ENCODE results near the gene PCLO. TPM values are rescaled to one million over a fixed set of nuclear protein-coding genes. Genes with fewer than 3 reads are reported as not detected.

PCLO gene
- total and polyA plus RNA-seq, 9 of the 15 experiments (the other 6 are each of a cell fraction or from before 2014, with no cell fraction given): under 0.01 to 0.01 TPM; not detected in 7

- Histone ChIP-seq H3K79me2 (ENCODE audit: control insufficient read depth, insufficient read depth, low read length) (no peaks in the 10 kb centered on the region), H2AFZ (ENCODE audit: low read depth, low read length) (no peak overlapping the region), H3K4me2 (ENCODE audit: insufficient read depth, low read length) (no peak overlapping the region), H4K20me1 (replicated peaks; ENCODE audit: control insufficient read depth, insufficient read depth, low read length) (no peaks in the 10 kb centered on the region), H3K36me3 (ENCODE audit: control insufficient read depth, insufficient read depth, low read length) (no peaks in the 10 kb centered on the region), H3K9me3 (replicated peaks; ENCODE audit: control insufficient read depth, insufficient read depth, low read depth, low read length) (no peaks in the 10 kb centered on the region), H3K4me1 (replicated peaks in 1 of 2; ENCODE audit: control insufficient read depth in 2 of 2, insufficient read depth in 2 of 2, low read length in 2 of 2) (no peaks in the 10 kb centered on the region), H3K9ac (ENCODE audit: insufficient read depth in 1 of 2, low read depth in 2 of 2, low read length in 2 of 2) (no peak overlapping the region), H3K9me1 (ENCODE audit: control insufficient read depth, insufficient read depth, low read length) (no peaks in the 10 kb centered on the region), H3K27me3 (ENCODE audit: control insufficient read depth in 2 of 2, insufficient read depth in 2 of 2, low read length in 2 of 2) (no peaks in the 10 kb centered on the region), H3K4me3 (no peak overlapping the region), H3K27ac (ENCODE audit: extremely low read depth, low read depth, low read length) (no peak overlapping the region)
- ChIA-PET POLR2A (interaction anchor here (0.6 kb wide), 1 partner anchor 582 kb away, joined by 3 read pairs; no protein-coding TSS in a partner anchor), CTCF (ENCODE audit: low intra/inter-chr PET ratio) (no interaction called here)
- no TSS peak for BruUV-seq (replicated peaks)
- in situ Hi-C loops (cut with MboI) (no loop called here), intact Hi-C loops (cut with micrococcal nuclease) (no loop called here)
- TF ChIP-seq MAZ (CRISPR knock-in tag; conservative IDR thresholded peaks at IDR 0.05 in 1 of 2, IDR thresholded peaks at IDR 0.05 in 1 of 2) (no peak), NEUROD1 (IDR thresholded peaks at IDR 0.05; ENCODE audit: borderline replicate concordance, low read depth, low read length, partially characterized antibody) (no peak), AFF4 (CRISPR knock-in tag; IDR thresholded peaks at IDR 0.05) (no peak), ESRRB (CRISPR knock-in tag; IDR thresholded peaks at IDR 0.05; ENCODE audit: borderline replicate concordance) (no peak), ZBTB43 (CRISPR knock-in tag; IDR thresholded peaks at IDR 0.05) (no peak), EGR1 (conservative IDR thresholded peaks at IDR 0.05) (no peak), HDGF (IDR thresholded peaks at IDR 0.05) (no peak), HNRNPH1 (optimal IDR thresholded peaks at IDR 0.05; ENCODE audit: low read depth, low read length) (no peak), FUS (optimal IDR thresholded peaks at IDR 0.05; ENCODE audit: low read depth, low read length) (no peak), SAP30 (IDR thresholded peaks at IDR 0.05; ENCODE audit: borderline replicate concordance, insufficient read depth, low read depth, low read length, poor library complexity, severe bottlenecking) (no peak), SNIP1 (IDR thresholded peaks at IDR 0.05; ENCODE audit: low read depth) (no peak), ETS2 (tag; IDR thresholded peaks at IDR 0.05; ENCODE audit: borderline replicate concordance, poor library complexity, severe bottlenecking) (no peak), ETV1 (tag; conservative IDR thresholded peaks at IDR 0.05; ENCODE audit: low read depth) (no peak), ZNF277 (CRISPR knock-in tag; IDR thresholded peaks at IDR 0.05; ENCODE audit: borderline replicate concordance) (no peak)
- 0% methylated on average over 1 of the region's 1 CpG for WGBS (ENCODE audit: insufficient coverage, low coverage, missing lambda C conversion rate)
- FAIRE-seq: no peak
- ATAC-seq: no peak
- no peak for DNase-seq (ENCODE audit: extremely low read depth in 1 of 4, low spot score in 3 of 4)
Measured at GRCh38 chr7:83153419-83153818, 9.3 kb downstream of the PCLO start.
